Osteocyte (in vitro differentiated cells): ENCODE results near the gene ETS1. TPM values are rescaled to one million over a fixed set of nuclear protein-coding genes. Genes with fewer than 3 reads are reported as not detected.

ENCODE experiments used
- DNase-seq: peaks from one replicate; pipeline ENCODE4 v3.0.0; 2021; ENCODE audit warnings: mixed read lengths; ENCODE audit not compliant: unreplicated experiment; ENCODE audit errors: extremely low spot score
- H3K27ac Mint-ChIP-seq: one replicate; pipeline ENCODE4 v1.8.0; 2021; ENCODE audit warnings: mild to moderate bottlenecking, mixed read lengths; ENCODE audit not compliant: unreplicated experiment
- H3K27me3 Mint-ChIP-seq: one replicate; pipeline ENCODE4 v1.8.0; 2021; ENCODE audit warnings: mixed read lengths; ENCODE audit not compliant: unreplicated experiment
- H3K36me3 Mint-ChIP-seq: one replicate; pipeline ENCODE4 v1.8.0; 2021; ENCODE audit warnings: mixed read lengths; ENCODE audit not compliant: unreplicated experiment
- H3K4me1 Mint-ChIP-seq: one replicate; pipeline ENCODE4 v1.8.0; 2021; ENCODE audit warnings: mixed read lengths; ENCODE audit not compliant: unreplicated experiment
- H3K4me3 Mint-ChIP-seq: one replicate; pipeline ENCODE4 v1.8.0; 2021; ENCODE audit warnings: mild to moderate bottlenecking, moderate library complexity, mixed read lengths; ENCODE audit not compliant: unreplicated experiment
- H3K9me3 Mint-ChIP-seq: one replicate; pipeline ENCODE4 v1.8.0; 2021; ENCODE audit warnings: mixed read lengths; ENCODE audit not compliant: unreplicated experiment
- CTCF ChIP-seq: fragments of 200-600 bp; sonication (generic); IDR thresholded peaks from 2 replicates; pipeline ENCODE4 v1.5.0; 2021; ENCODE audit warnings: antibody characterized with exemption, mild to moderate bottlenecking, moderate library complexity
- total RNA-seq: library from RNA; stranded (reverse); gene quantifications from 2 replicates; pipeline ENCODE4 v1.2.1, GENCODE V29; 2021

The ETS1 gene
- total RNA-seq, 1 donor from 2014 or later: 77.9 TPM

- no peak overlapping the region for H3K27ac Mint-ChIP-seq
- no peaks in the 10 kb centered on the region for H3K9me3 Mint-ChIP-seq
- peaks cover 6% of the 10 kb centered on the region for H3K27me3 Mint-ChIP-seq
- no peaks in the 10 kb centered on the region for H3K36me3 Mint-ChIP-seq
- DNase-seq: no peak
- peaks cover 23% of the 10 kb centered on the region for H3K4me1 Mint-ChIP-seq
- H3K4me3 Mint-ChIP-seq: no peak overlapping the region
- no peak for TF ChIP-seq CTCF
Observed at GRCh38 chr11:128618603-128619002, 31.2 kb upstream of the ETS1 start.

- Mint-ChIP-seq H3K4me3 (no peak overlapping the region), H3K36me3 (no peaks in the 10 kb centered on the region), H3K27me3 (peaks cover 6% of the 10 kb centered on the region), H3K27ac (no peak overlapping the region), H3K4me1 (peaks cover 4% of the 10 kb centered on the region), H3K9me3 (no peaks in the 10 kb centered on the region)
- TF ChIP-seq CTCF: no peak
- no peak for DNase-seq
Observed at GRCh38 chr11:128616161-128616560, 28.8 kb upstream of the ETS1 start.

GRCh38 chr11:128615612-128616011 is 28.3 kb upstream of the ETS1 start:
- no peak overlapping the region for H3K27ac Mint-ChIP-seq
- peaks cover 2% of the 10 kb centered on the region for H3K4me1 Mint-ChIP-seq
- no peaks in the 10 kb centered on the region for H3K36me3 Mint-ChIP-seq
- no peak for DNase-seq
- TF ChIP-seq CTCF: no peak
- no peak overlapping the region for H3K4me3 Mint-ChIP-seq
- peaks cover 6% of the 10 kb centered on the region for H3K27me3 Mint-ChIP-seq
- no peaks in the 10 kb centered on the region for H3K9me3 Mint-ChIP-seq

GRCh38 chr11:128615076-128615475 is 27.7 kb upstream of the ETS1 start:
- H3K4me3 Mint-ChIP-seq: no peak overlapping the region
- no peaks in the 10 kb centered on the region for H3K36me3 Mint-ChIP-seq
- H3K27ac Mint-ChIP-seq: no peak overlapping the region
- no peaks in the 10 kb centered on the region for H3K4me1 Mint-ChIP-seq
- TF ChIP-seq CTCF: no peak
- DNase-seq: no peak
- H3K27me3 Mint-ChIP-seq: peaks cover 6% of the 10 kb centered on the region
- H3K9me3 Mint-ChIP-seq: no peaks in the 10 kb centered on the region

GRCh38 chr11:128614026-128614425 is 26.7 kb upstream of the ETS1 start:
- Mint-ChIP-seq H3K9me3 (no peaks in the 10 kb centered on the region), H3K4me1 (no peaks in the 10 kb centered on the region), H3K27me3 (peaks cover 6% of the 10 kb centered on the region), H3K36me3 (no peaks in the 10 kb centered on the region), H3K4me3 (no peak overlapping the region), H3K27ac (no peak overlapping the region)
- no peak for DNase-seq
- no peak for TF ChIP-seq CTCF
